Neutrophil (primary cell): ENCODE data around the gene KCNF1.

ENCODE experiments used
- H3K27ac ChIP-seq: fragments of 200-600 bp; sonication (generic); 2 replicates; pipeline ENCODE4 v1.5.1; 2016; ENCODE audit warnings: mild to moderate bottlenecking, moderate library complexity
- H3K27me3 ChIP-seq: fragments of 200-600 bp; sonication (generic); 2 replicates; pipeline ENCODE4 v1.6.0; 2016; ENCODE audit warnings: mild to moderate bottlenecking
- H3K36me3 ChIP-seq: fragments of 200-600 bp; sonication (generic); 2 replicates; pipeline ENCODE4 v1.5.1; 2017
- H3K4me1 ChIP-seq, 2 experiments: fragments of 200-600 bp in 1 of 2; sonication (generic) in 1 of 2; 1 replicate in 1 of 2; 2 replicates in 1 of 2; pipeline versions ENCODE4 v1.5.1 to v1.6.1; 2013 to 2016; ENCODE audit warnings: low read depth in 1 of 2, low read length in 1 of 2, mild to moderate bottlenecking in 1 of 2, moderate library complexity in 1 of 2; ENCODE audit not compliant: control insufficient read depth in 1 of 2, insufficient read depth in 1 of 2
- H3K4me3 ChIP-seq, 2 experiments: fragments of 200-600 bp in 1 of 2; sonication (generic) in 1 of 2; 1 replicate in 1 of 2; 2 replicates in 1 of 2; pipeline ENCODE4 v1.5.1; 2013 to 2016; ENCODE audit warnings: low read depth in 1 of 2, low read length in 1 of 2, mild to moderate bottlenecking in 1 of 2, moderate library complexity in 1 of 2
- H3K9me3 ChIP-seq: fragments of 200-600 bp; sonication (generic); 2 replicates; pipeline ENCODE4 v1.5.1; 2016
- TF ChIP-seq, protein P1 (sequence below): fragments of 200-600 bp; sonication (generic); IDR thresholded peaks from 2 replicates; pipeline ENCODE4 v1.5.1; 2016; ENCODE audit warnings: antibody characterized with exemption

Gene KCNF1

DNA sequence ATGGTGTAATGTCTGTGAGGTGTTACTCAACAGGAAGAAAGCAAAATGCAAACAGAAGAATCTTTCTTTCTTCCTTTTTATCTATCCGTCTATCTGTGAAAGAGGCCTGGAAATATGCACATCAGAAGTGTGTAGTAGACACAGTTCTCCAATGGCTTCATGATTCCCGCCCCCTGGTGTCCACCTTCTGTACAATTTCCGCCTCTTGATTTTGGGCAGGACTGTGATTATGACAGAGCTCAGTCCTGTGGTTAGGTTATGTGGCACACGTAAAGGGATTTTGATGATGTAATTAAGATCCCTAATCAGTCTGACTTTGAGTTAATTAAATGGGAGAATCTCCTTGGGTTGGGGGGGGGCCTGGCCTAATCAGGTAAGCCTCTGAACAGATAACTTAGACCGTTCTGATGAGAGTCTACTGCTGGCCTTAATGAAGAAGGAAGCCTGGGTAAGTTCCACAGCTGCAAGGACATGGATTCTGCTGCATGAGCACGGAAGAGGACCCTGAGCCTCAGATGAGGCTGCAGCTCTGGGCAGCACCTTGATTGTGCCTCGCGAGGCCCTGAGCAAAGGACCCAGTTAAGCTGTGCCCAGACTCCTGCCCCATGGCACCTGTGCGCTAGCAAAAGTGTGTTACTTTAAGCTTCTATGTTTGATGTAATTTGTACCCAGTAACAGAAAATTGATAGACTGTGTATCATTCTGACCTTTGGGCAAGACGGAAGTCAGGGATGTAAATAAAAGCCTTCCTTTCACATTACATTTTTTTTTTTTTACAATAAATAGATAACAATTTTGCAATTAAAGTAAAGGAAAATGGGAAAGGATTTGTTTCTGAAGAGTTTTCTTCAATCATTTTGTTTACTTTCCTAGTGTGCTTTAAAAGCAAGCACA lies 11.3 kb upstream of the KCNF1 start:
- Histone ChIP-seq H3K36me3 (no peaks in the 10 kb centered on the region), H3K27ac (no peak overlapping the region), H3K9me3 (no peaks in the 10 kb centered on the region), H3K27me3 (peaks cover 42% of the 10 kb centered on the region), H3K4me3 (no peak overlapping the region), H3K4me1 (no peaks in the 10 kb centered on the region)
- TF ChIP-seq, protein P1, sequence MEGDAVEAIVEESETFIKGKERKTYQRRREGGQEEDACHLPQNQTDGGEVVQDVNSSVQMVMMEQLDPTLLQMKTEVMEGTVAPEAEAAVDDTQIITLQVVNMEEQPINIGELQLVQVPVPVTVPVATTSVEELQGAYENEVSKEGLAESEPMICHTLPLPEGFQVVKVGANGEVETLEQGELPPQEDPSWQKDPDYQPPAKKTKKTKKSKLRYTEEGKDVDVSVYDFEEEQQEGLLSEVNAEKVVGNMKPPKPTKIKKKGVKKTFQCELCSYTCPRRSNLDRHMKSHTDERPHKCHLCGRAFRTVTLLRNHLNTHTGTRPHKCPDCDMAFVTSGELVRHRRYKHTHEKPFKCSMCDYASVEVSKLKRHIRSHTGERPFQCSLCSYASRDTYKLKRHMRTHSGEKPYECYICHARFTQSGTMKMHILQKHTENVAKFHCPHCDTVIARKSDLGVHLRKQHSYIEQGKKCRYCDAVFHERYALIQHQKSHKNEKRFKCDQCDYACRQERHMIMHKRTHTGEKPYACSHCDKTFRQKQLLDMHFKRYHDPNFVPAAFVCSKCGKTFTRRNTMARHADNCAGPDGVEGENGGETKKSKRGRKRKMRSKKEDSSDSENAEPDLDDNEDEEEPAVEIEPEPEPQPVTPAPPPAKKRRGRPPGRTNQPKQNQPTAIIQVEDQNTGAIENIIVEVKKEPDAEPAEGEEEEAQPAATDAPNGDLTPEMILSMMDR, result no peak

DNA sequence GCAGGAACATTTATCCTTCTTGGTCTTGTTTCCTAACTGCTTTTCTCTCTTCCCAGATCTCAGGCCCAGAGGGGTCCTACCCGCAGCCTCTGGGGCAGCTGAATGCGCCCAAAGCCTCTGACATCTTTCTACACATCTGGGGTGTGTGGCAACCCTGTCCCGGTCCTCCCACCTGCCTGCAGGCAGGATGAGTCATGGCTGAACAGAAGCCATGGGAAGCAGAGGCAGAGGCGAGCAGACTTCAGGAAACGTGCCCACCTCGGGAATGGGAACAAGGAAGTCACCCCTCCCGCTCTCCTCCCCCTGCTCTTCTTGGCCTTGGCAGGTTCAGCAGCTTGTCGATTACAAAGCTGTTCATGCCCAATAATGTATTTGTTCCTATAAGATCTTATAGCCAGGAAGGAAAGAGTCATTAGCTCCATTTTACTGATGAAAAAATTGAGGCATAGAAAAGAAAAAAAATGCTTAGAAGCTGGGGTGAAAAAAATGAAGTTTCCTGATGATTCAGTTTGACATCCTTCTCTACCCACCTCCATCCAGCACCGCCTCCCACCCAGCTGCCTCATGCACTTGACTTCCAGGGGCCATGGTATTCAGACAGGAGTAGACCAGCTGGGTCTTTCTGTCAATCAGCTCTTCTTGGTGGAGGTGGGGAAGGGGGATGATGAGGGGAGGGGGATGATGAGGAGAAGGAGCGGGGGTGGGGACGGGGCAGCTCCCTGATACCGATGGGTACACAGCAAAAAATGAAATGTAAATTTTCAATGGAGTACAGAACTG lies 10.4 kb upstream of the KCNF1 start:
- Histone ChIP-seq H3K27me3 (peaks cover 38% of the 10 kb centered on the region), H3K4me3 (no peak overlapping the region), H3K27ac (no peak overlapping the region), H3K4me1 (no peaks in the 10 kb centered on the region), H3K9me3 (no peaks in the 10 kb centered on the region), H3K36me3 (no peaks in the 10 kb centered on the region)
- TF ChIP-seq, protein P1, result no peak

DNA sequence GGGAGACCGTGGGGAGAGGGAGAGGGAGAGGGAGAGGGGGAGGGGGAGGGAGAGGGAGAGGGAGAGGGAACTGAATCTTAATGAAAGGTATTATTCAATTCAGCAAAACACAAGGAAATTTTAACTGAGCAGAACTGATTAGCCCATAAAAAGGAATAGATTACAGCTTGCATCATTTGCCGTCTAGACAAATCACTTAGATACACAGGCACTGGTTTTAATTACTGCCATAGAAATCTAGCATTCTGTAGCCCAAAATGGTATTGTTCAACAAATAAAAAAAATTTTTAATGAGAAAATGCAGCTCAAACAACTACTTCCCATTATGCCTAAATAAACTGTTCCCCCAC lies 7.9 kb upstream of the KCNF1 start:
- TF ChIP-seq, protein P1, result no peak
- H3K27me3 ChIP-seq, result peaks cover 25% of the 10 kb centered on the region

DNA sequence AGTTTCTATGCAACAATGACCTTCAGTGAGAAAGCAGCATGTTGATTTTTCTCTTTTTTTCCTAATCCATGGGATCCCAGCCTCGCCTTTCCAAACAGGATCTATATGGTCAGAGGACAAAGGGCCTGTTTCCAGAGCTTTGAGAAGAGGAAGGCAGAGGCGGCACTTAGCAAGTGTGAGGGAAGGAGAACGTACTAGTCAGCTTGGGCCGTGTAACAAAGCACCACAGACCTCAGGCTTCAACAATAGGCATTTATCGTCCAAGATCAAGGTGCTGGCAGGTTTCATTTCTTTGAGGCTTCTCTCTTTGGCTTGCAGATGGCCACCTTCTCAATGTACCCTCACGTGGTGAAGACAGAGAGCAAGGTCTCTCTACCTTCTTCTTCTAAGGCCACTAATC lies 7.3 kb upstream of the KCNF1 start:
- H3K4me3 ChIP-seq, result no peak overlapping the region
- TF ChIP-seq, protein P1, result no peak
- H3K27me3 ChIP-seq, result peaks cover 25% of the 10 kb centered on the region
- no peaks in the 10 kb centered on the region for H3K4me1 ChIP-seq
- no peaks in the 10 kb centered on the region for H3K9me3 ChIP-seq
- H3K27ac ChIP-seq, result no peak overlapping the region
- H3K36me3 ChIP-seq, result no peaks in the 10 kb centered on the region

More for the DNA sequence above, 7.9 kb upstream of the KCNF1 start:
- Histone ChIP-seq H3K9me3 (no peaks in the 10 kb centered on the region), H3K4me1 (no peaks in the 10 kb centered on the region), H3K36me3 (no peaks in the 10 kb centered on the region), H3K4me3 (no peak overlapping the region), H3K27ac (no peak overlapping the region)

DNA sequence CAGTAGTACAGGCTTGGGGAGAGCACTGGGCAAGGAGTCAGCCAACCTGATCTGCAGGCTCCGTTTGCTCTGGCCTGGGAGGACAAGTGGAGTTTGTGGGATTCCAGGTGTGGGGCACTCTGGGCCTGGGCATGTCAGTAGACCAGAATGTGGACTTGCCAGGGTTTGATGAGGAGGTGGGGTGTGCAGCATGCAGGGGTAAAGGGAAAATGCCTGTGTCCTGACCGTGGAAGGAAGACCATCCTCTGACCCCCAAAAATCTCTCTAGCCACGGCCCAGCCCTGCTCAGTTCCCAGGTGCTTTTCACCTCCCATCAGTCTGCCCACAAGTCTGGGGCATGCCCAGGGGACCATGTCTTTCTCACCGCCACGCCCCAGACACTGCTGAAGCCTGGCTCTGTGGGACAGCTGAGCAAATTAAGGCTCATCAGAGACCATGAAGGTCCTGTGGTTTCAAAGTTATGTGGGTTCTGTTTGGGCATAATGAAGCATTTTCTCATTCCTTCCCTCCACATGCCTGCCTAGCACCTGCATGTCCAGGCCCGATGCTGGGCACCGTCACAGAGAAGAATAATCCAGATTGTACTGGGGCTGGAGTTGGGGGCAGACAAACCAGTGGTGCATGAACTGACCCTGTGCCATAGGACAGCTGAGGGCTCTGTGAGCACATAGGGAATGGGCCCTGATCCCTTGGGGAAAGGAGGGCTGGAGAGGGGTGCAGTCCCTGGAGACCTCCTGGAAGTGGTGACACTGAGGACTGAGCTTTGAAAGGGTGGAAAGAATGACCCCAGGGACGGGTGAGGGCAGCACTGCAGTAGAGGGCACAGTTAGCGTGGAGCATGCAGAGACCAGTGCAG lies 6.5 kb upstream of the KCNF1 start:
- Histone ChIP-seq H3K4me1 (no peaks in the 10 kb centered on the region), H3K9me3 (no peaks in the 10 kb centered on the region), H3K27me3 (peaks cover 31% of the 10 kb centered on the region), H3K4me3 (no peak overlapping the region), H3K27ac (no peak overlapping the region), H3K36me3 (no peaks in the 10 kb centered on the region)
- TF ChIP-seq, protein P1, result no peak
